GM12865 (cell line): ENCODE measurements around the gene SUV39H2.

Experiments
- DNase-seq: peaks from one replicate; pipeline ENCODE4 v3.0.0; 2010; ENCODE audit warnings: low read depth
- H3K4me3 ChIP-seq: 2 replicates; pipeline ENCODE4 v1.5.1; 2011; ENCODE audit warnings: mild to moderate bottlenecking, low read depth, low read length, control low read depth
- TF ChIP-seq, protein P1 (sequence below): IDR thresholded peaks from 2 replicates; pipeline ENCODE4 v1.5.1; 2011; ENCODE audit warnings: low read length, control low read depth, low read depth, inconsistent platforms; ENCODE audit not compliant: insufficient read depth; ENCODE audit errors: missing control alignments

The SUV39H2 gene

GRCh38 chr10:14910953-14911352 is 32.3 kb downstream of the SUV39H2 start:
- no peak for DNase-seq
- no peak overlapping the region for H3K4me3 ChIP-seq
- TF ChIP-seq, protein P1, sequence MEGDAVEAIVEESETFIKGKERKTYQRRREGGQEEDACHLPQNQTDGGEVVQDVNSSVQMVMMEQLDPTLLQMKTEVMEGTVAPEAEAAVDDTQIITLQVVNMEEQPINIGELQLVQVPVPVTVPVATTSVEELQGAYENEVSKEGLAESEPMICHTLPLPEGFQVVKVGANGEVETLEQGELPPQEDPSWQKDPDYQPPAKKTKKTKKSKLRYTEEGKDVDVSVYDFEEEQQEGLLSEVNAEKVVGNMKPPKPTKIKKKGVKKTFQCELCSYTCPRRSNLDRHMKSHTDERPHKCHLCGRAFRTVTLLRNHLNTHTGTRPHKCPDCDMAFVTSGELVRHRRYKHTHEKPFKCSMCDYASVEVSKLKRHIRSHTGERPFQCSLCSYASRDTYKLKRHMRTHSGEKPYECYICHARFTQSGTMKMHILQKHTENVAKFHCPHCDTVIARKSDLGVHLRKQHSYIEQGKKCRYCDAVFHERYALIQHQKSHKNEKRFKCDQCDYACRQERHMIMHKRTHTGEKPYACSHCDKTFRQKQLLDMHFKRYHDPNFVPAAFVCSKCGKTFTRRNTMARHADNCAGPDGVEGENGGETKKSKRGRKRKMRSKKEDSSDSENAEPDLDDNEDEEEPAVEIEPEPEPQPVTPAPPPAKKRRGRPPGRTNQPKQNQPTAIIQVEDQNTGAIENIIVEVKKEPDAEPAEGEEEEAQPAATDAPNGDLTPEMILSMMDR: no peak

GRCh38 chr10:14911801-14912200 is 33.1 kb downstream of the SUV39H2 start:
- no peak for DNase-seq
- H3K4me3 ChIP-seq: no peak overlapping the region
- TF ChIP-seq, protein P1: no peak

- TF ChIP-seq, protein P1: no peak
- H3K4me3 ChIP-seq: no peak overlapping the region
Observed at GRCh38 chr10:14916600-14916999, 37.9 kb downstream of the SUV39H2 start.

GRCh38 chr10:14917827-14918226 is 39.2 kb downstream of the SUV39H2 start:
- TF ChIP-seq, protein P1: no peak
- no peak overlapping the region for H3K4me3 ChIP-seq
- no peak for DNase-seq

More at GRCh38 chr10:14916600-14916999, 37.9 kb downstream of the SUV39H2 start:
- no peak for DNase-seq

DNA sequence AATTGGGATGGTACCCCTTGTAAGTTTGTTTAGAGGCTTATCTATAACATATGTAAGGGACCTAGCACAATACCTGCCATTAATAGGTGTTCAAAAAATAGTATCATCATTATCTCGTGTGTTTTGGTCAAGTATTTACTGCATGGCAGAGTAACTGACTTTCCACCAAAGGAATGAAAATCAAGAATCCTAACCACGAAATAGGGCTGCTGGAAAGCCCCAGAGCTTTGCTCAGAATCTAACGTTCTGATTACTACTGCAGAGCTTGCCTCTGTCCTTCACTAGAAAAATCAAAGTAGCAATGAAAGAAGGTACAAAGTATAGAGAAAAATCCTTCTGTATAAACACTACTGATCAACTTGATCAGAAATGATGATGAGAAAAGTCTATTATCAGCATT is 40.3 kb downstream of the SUV39H2 start:
- DNase-seq: peak; percentile 37
- TF ChIP-seq, protein P1: no peak
- H3K4me3 ChIP-seq: no peak overlapping the region

- no peak overlapping the region for H3K4me3 ChIP-seq
- no peak for DNase-seq
- TF ChIP-seq, protein P1: no peak
Observed at GRCh38 chr10:14924013-14924412, 45.3 kb downstream of the SUV39H2 start.

DNA sequence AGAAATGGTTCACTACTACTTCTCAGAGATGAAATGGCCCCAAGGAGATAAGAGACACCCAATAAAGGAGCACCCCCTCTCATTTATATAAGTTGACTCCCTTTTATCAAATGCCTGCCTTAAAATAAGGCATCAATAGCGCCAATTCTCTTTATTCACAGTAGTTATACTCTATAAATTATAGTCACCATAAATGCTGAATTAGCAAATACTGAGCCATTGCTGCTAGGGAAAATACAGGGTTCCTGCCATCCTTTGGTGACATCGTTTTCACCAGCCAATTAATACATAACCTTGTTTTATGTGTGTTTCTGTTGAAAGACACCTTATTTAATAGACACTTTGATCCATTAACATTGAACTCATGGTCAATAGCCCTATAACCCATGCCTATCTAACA is 46.6 kb downstream of the SUV39H2 start:
- H3K4me3 ChIP-seq: no peak overlapping the region
- no peak for DNase-seq
- TF ChIP-seq, protein P1: no peak
